K562 (cell line): ENCODE measurements around the gene DGCR6L. TPM values are rescaled to one million over a fixed set of nuclear protein-coding genes. Genes with fewer than 3 reads are reported as not detected.
"Not testable (repeated sequence)": the region's sequence is repeated elsewhere in the genome, so short reads cannot be mapped to it uniquely, and the experiment has no call there.

Source experiments
- ATAC-seq: fragments of 200-7000 bp; cut with Tn5 transposase; 3 replicates; pipeline ENCODE4 v1.9.1; 2020; ENCODE audit warnings: moderate library complexity
- BruUV-seq: library from RNA; stranded (reverse); fragments of 400-500 nt; replicated peaks from 2 replicates; lab custom pipeline; 2021; lab: Mats Ljungman, UMichigan
- CTCF ChIA-PET: fragments of 300-600 bp; formaldehyde crosslinking; extraction: SDS; loops from one replicate; lab custom pipeline; 2021; ENCODE audit warnings: low intra/inter-chr PET ratio; lab: Yijun Ruan, JAX
- POLR2A ChIA-PET: fragments of 300-600, 350-650 bp; sonication (Branson Sonifier 250); formaldehyde crosslinking; extraction: SDS; loops from one replicate; lab custom pipeline; 2021; ENCODE audit warnings: antibody characterized with exemption, inconsistent platforms; lab: Yijun Ruan, JAX
- DNase-seq, 4 experiments: peaks; one replicate each; pipeline versions ENCODE4 v3.0.0 to v3.0.0-alpha.2; 2011 to 2018; ENCODE audit warnings: low spot score in 3 of 4, mixed read lengths in 3 of 4; ENCODE audit errors: extremely low read depth in 1 of 4
- FAIRE-seq: peaks from 2 replicates; lab custom pipeline; 2011; peaks lifted over from hg19 to GRCh38; lab: Jason Lieb, UNC
- H2AFZ ChIP-seq: 2 replicates; pipeline ENCODE4 v1.6.0; 2011; ENCODE audit warnings: low read depth, low read length, control low read depth, inconsistent platforms
- H3K27ac ChIP-seq: fragments of 200-600 bp; 3 replicates; pipeline ENCODE4 v1.8.0; 2011; ENCODE audit warnings: low read depth, mild to moderate bottlenecking, control low read depth, inconsistent platforms, low read length, moderate library complexity, mixed read lengths; ENCODE audit errors: extremely low read depth
- H3K27me3 ChIP-seq, 2 experiments: fragments of 300-600 bp in 1 of 2; 2 replicates in 1 of 2; 3 replicates in 1 of 2; pipeline versions ENCODE4 v1.6.0 to v1.8.0; 2011; ENCODE audit warnings: inconsistent platforms in 2 of 2, low read length in 2 of 2, mild to moderate bottlenecking in 1 of 2, mixed read lengths in 1 of 2, moderate library complexity in 1 of 2; ENCODE audit not compliant: control insufficient read depth in 2 of 2, insufficient read depth in 2 of 2
- H3K36me3 ChIP-seq: fragments of 300-600 bp; 3 replicates; pipeline ENCODE4 v1.8.0; 2011; ENCODE audit warnings: mild to moderate bottlenecking, low read length, inconsistent platforms; ENCODE audit not compliant: control insufficient read depth, insufficient read depth
- H3K4me1 ChIP-seq, 2 experiments: fragments of 200-600 bp in 1 of 2; replicated peaks in 1 of 2; 2 replicates in 1 of 2; 3 replicates in 1 of 2; pipeline versions ENCODE4 v1.5.1 to v1.8.0; 2011; ENCODE audit warnings: inconsistent platforms in 2 of 2, low read length in 2 of 2, mild to moderate bottlenecking in 1 of 2, mixed read lengths in 1 of 2, moderate library complexity in 1 of 2; ENCODE audit not compliant: control insufficient read depth in 2 of 2, insufficient read depth in 2 of 2
- H3K4me2 ChIP-seq: 2 replicates; pipeline ENCODE4 v1.6.1; 2011; ENCODE audit warnings: low read length, control low read depth, inconsistent platforms, mixed read lengths; ENCODE audit not compliant: insufficient read depth
- H3K4me3 ChIP-seq: fragments of 200-600 bp; sonication (generic), shearing (Covaris generic); 2 replicates; pipeline ENCODE4 v1.5.1; 2016; ENCODE audit warnings: control low read depth, inconsistent platforms
- H3K79me2 ChIP-seq: fragments of 200-600 bp; 3 replicates; pipeline ENCODE4 v1.8.0; 2011; ENCODE audit warnings: low read length, inconsistent platforms; ENCODE audit not compliant: control insufficient read depth, insufficient read depth
- H3K9ac ChIP-seq, 2 experiments: 2 replicates each; pipeline versions ENCODE4 v1.6.0 to v1.6.1; 2011; ENCODE audit warnings: low read depth in 2 of 2, low read length in 2 of 2, control low read depth in 1 of 2, inconsistent platforms in 1 of 2, mild to moderate bottlenecking in 1 of 2, mixed read lengths in 1 of 2; ENCODE audit not compliant: insufficient read depth in 1 of 2
- H3K9me1 ChIP-seq: one replicate; pipeline ENCODE4 v1.6.0; 2011; ENCODE audit warnings: inconsistent platforms, mild to moderate bottlenecking, low read length, moderate library complexity; ENCODE audit not compliant: control insufficient read depth, insufficient read depth
- H3K9me3 ChIP-seq: replicated peaks from 2 replicates; pipeline ENCODE4 v1.5.1; 2011; ENCODE audit warnings: low read depth, low read length, inconsistent platforms; ENCODE audit not compliant: control insufficient read depth, insufficient read depth
- H4K20me1 ChIP-seq: replicated peaks from 2 replicates; pipeline ENCODE4 v1.6.1; 2011; ENCODE audit warnings: low read length, inconsistent platforms, mixed read lengths; ENCODE audit not compliant: control insufficient read depth, insufficient read depth
- ATF3 ChIP-seq, 2 experiments: fragments of 450-650 bp in 1 of 2; sonication (generic) in 1 of 2; formaldehyde crosslinking in 1 of 2; IDR thresholded peaks in 1 of 2; conservative IDR thresholded peaks in 1 of 2; 2 replicates each; pipeline versions ENCODE4 v1.6.1 to v1.8.1; 2016 to 2023; ENCODE audit warnings: mild to moderate bottlenecking in 2 of 2, moderate library complexity in 2 of 2, inconsistent platforms in 1 of 2, missing genetic modification reagents in 1 of 2
- CEBPB ChIP-seq: fragments of 450-650 bp; IDR thresholded peaks from 2 replicates; pipeline ENCODE4 v1.6.1; 2016; ENCODE audit warnings: missing genetic modification characterization, missing compliant biosample characterization
- CEBPG ChIP-seq, 3 experiments: fragments of 200-800 bp in 1 of 3; sonication (Bioruptor generic) in 1 of 3; sonication (generic) in 1 of 3; formaldehyde crosslinking in 1 of 3; IDR thresholded peaks in 2 of 3; conservative IDR thresholded peaks in 1 of 3; 2 replicates each; pipeline versions ENCODE4 v1.6.1 to v1.8.0; 2016 to 2022; ENCODE audit warnings: missing compliant biosample characterization in 2 of 3, missing genetic modification characterization in 2 of 3, mild to moderate bottlenecking in 1 of 3, missing genetic modification reagents in 1 of 3
- IRF2 ChIP-seq: sonication (generic); formaldehyde crosslinking; IDR thresholded peaks from 2 replicates; pipeline ENCODE4 v1.8.1; 2022; ENCODE audit warnings: mild to moderate bottlenecking, missing genetic modification reagents
- ZFX ChIP-seq: sonication (generic); formaldehyde crosslinking; IDR thresholded peaks from 2 replicates; pipeline ENCODE4 v1.8.0; 2022; ENCODE audit warnings: mild to moderate bottlenecking, missing genetic modification reagents, moderate library complexity
- WGBS: fragments of 100-300 bp; shearing (Covaris generic); methylation state at CpG from one replicate; pipeline ENCODE4 v1.1.6; 2016; ENCODE audit warnings: low coverage, mixed read lengths; ENCODE audit not compliant: insufficient coverage; ENCODE audit errors: missing lambda C conversion rate; 5-methylcytosine and 5-hydroxymethylcytosine counted together
- in situ Hi-C: fragments of 300-500 bp; cut with MboI; formaldehyde crosslinking; loops from 4 replicates; pipeline ENCODE4 v1.15.0; 2018; ENCODE audit warnings: inconsistent platforms, mixed read lengths
- intact Hi-C: fragments of 100-400 bp; cut with micrococcal nuclease; formaldehyde crosslinking; loops from 2 replicates; pipeline ENCODE4 v1.14.2; 2022
- polyA plus RNA-seq, 8 experiments: library from polyadenylated mRNA; depleted of rRNA in 4 of 8; stranded (reverse) in 5 of 8; unstranded in 3 of 8; fragments of >200 nt; fragmentation: Nextera tagmentation in 2 of 8; fragmentation: Illumina TruSeq in 1 of 8; extraction: Ambion mirVana in 2 of 8; extraction: Trizol in 1 of 8; gene quantifications; 2 replicates each; pipeline versions ENCODE4 v1.2.1 to v1.2.3, GENCODE V29; 2011 to 2014; ENCODE audit warnings: inconsistent platforms in 1 of 8, missing spikeins in 1 of 8
- total RNA-seq, 7 experiments: library from RNA; depleted of rRNA in 6 of 7; stranded (reverse); fragments of >200 nt in 6 of 7; fragmentation: Illumina TruSeq in 2 of 7; extraction: Trizol in 2 of 7; gene quantifications; 2 replicates each; pipeline versions ENCODE4 v1.2.1 to v1.2.3, GENCODE V29; 2011 to 2021; ENCODE audit warnings: low replicate concordance in 1 of 7

Gene DGCR6L
- total and polyA plus RNA-seq, 9 of the 15 experiments (the other 6 are each of a cell fraction or from before 2014, with no cell fraction given), result 3.6 to 151 (median 51.0) TPM

- H3K9me3 ChIP-seq; CTCF ChIA-PET; in situ Hi-C loops; ATAC-seq; H3K79me2 ChIP-seq; H4K20me1 ChIP-seq; intact Hi-C loops; BruUV-seq; H3K9me1 ChIP-seq; H3K27ac ChIP-seq; H3K9ac ChIP-seq; H3K4me2 ChIP-seq; DNase-seq; H3K4me1 ChIP-seq; H3K36me3 ChIP-seq; FAIRE-seq; H2AFZ ChIP-seq; H3K4me3 ChIP-seq; TF ChIP-seq ATF3 (CRISPR knock-in tag; conservative IDR thresholded peaks at IDR 0.05): not testable (repeated sequence)
- under 1% methylated on average over 9 of the region's 9 CpGs for WGBS
- TF ChIP-seq ZFX (CRISPR knock-in tag) (0 out of 2 replicates have a peak, but pooled peaks have one; percentile 17), CEBPB (tag) (peak; percentile 70), CEBPG (CRISPR knock-in tag; IDR thresholded peaks at IDR 0.05) (peak; percentile 53; the same call in 1 of the 2 replicates), CEBPG (tag; conservative IDR thresholded peaks at IDR 0.05 in 1 of 2, IDR thresholded peaks at IDR 0.05 in 1 of 2) (peak; percentile 51 to 78; a peak in 3 of 4 replicates), ATF3 (IDR thresholded peaks at IDR 0.05) (peak; percentile 55), IRF2 (0 out of 2 replicates have a peak, but pooled peaks have one; percentile 37)
- POLR2A ChIA-PET, result interaction anchor here (0.6 kb wide), 1 partner anchor 90 kb away, joined by 3 read pairs; no protein-coding TSS in a partner anchor
- peaks cover 40 to 56% of the 10 kb centered on the region in 2 experiments for H3K27me3 ChIP-seq
Measured at GRCh38 chr22:20368875-20369274, 49.0 kb upstream of the DGCR6L start.
